IMR-90 (cell line): ENCODE results near the gene NLE1. TPM values are rescaled to one million over a fixed set of nuclear protein-coding genes. Genes with fewer than 3 reads are reported as not detected.

Experiments
- ATAC-seq: fragments of 200-7000 bp; cut with Tn5 transposase; 2 replicates; pipeline ENCODE4 v1.9.1; 2020; ENCODE audit warnings: low read depth, mild to moderate bottlenecking, moderate library complexity
- BruUV-seq: library from RNA; stranded (reverse); fragments of 400-500 nt; replicated peaks from 2 replicates; lab custom pipeline; 2021; lab: Mats Ljungman, UMichigan
- CTCF ChIA-PET: fragments of 300-600 bp; formaldehyde crosslinking; extraction: SDS; loops from one replicate; lab custom pipeline; 2021; ENCODE audit warnings: antibody characterized with exemption; lab: Yijun Ruan, JAX
- POLR2A ChIA-PET: fragments of 300-600 bp; sonication (Branson Sonifier 250); formaldehyde crosslinking; loops from one replicate; lab custom pipeline; 2022; ENCODE audit warnings: antibody characterized with exemption; ENCODE audit not compliant: unreplicated experiment; lab: Charles Lee
- DNase-seq: peaks from one replicate; pipeline ENCODE4 v3.0.0; 2013
- H2AFZ ChIP-seq: replicated peaks from 2 replicates; pipeline ENCODE3; 2013; ENCODE audit warnings: low read length, mild to moderate bottlenecking; ENCODE audit not compliant: poor library complexity
- H2AK5ac ChIP-seq: 2 replicates; pipeline ENCODE4 v1.6.1; 2013; ENCODE audit warnings: low read depth, low read length, inconsistent platforms
- H2AK9ac ChIP-seq: replicated peaks from 2 replicates; pipeline ENCODE3; 2013; ENCODE audit warnings: mild to moderate bottlenecking, low read depth, low read length, moderate library complexity; ENCODE audit not compliant: poor library complexity
- H2BK120ac ChIP-seq: 2 replicates; pipeline ENCODE4 v1.6.1; 2013; ENCODE audit warnings: low read depth, low read length, inconsistent platforms
- H2BK15ac ChIP-seq: 3 replicates; pipeline ENCODE4 v1.6.1; 2013; ENCODE audit warnings: low read depth, low read length, inconsistent platforms
- H2BK20ac ChIP-seq: 2 replicates; pipeline ENCODE4 v1.6.1; 2013; ENCODE audit warnings: low read depth, mild to moderate bottlenecking, inconsistent platforms, low read length, moderate library complexity
- H2BK5ac ChIP-seq: 2 replicates; pipeline ENCODE4 v1.6.1; 2013; ENCODE audit warnings: mild to moderate bottlenecking, low read depth, low read length, inconsistent platforms; ENCODE audit not compliant: poor library complexity, severe bottlenecking
- H3K14ac ChIP-seq: replicated peaks from 2 replicates; pipeline ENCODE4 v1.6.1; 2013; ENCODE audit warnings: low read depth, low read length, inconsistent platforms
- H3K18ac ChIP-seq: 2 replicates; pipeline ENCODE4 v1.6.1; 2013; ENCODE audit warnings: low read depth, low read length, control low read depth
- H3K23ac ChIP-seq: 2 replicates; pipeline ENCODE4 v1.6.1; 2013; ENCODE audit warnings: low read depth, low read length, inconsistent platforms
- H3K27ac ChIP-seq: 2 replicates; pipeline ENCODE4 v1.5.1; 2013; ENCODE audit warnings: mild to moderate bottlenecking, control low read depth, low read length; ENCODE audit not compliant: insufficient read depth
- H3K27me3 ChIP-seq: 2 replicates; pipeline ENCODE4 v1.6.1; 2013; ENCODE audit warnings: low read length; ENCODE audit not compliant: control insufficient read depth, insufficient read depth
- H3K36me3 ChIP-seq: 2 replicates; pipeline ENCODE4 v1.6.1; 2013; ENCODE audit warnings: low read length, mixed read lengths; ENCODE audit not compliant: control insufficient read depth, insufficient read depth
- H3K4ac ChIP-seq: 2 replicates; pipeline ENCODE4 v1.6.1; 2013; ENCODE audit warnings: low read depth, low read length, inconsistent platforms
- H3K4me1 ChIP-seq: 2 replicates; pipeline ENCODE4 v1.6.1; 2013; ENCODE audit warnings: low read length, mixed read lengths; ENCODE audit not compliant: control insufficient read depth, insufficient read depth
- H3K4me2 ChIP-seq: 2 replicates; pipeline ENCODE4 v1.6.1; 2013; ENCODE audit warnings: low read depth, mild to moderate bottlenecking, control low read depth, low read length, moderate library complexity
- H3K4me3 ChIP-seq: 2 replicates; pipeline ENCODE4 v1.5.1; 2013; ENCODE audit warnings: low read depth, mild to moderate bottlenecking, control low read depth, low read length, moderate library complexity; ENCODE audit not compliant: insufficient read depth
- H3K56ac ChIP-seq: 2 replicates; pipeline ENCODE4 v1.6.1; 2013; ENCODE audit warnings: low read length, inconsistent platforms; ENCODE audit not compliant: insufficient read depth; ENCODE audit errors: extremely low read depth
- H3K79me1 ChIP-seq, 2 experiments: 2 replicates each; pipeline ENCODE4 v1.6.1; 2013; ENCODE audit warnings: low read length in 2 of 2, inconsistent platforms in 1 of 2, low read depth in 1 of 2
- H3K9ac ChIP-seq: 2 replicates; pipeline ENCODE4 v1.6.1; 2013; ENCODE audit warnings: low read depth, low read length, control low read depth
- H3K9me1 ChIP-seq: 2 replicates; pipeline ENCODE4 v1.6.1; 2013; ENCODE audit warnings: low read length, inconsistent platforms; ENCODE audit not compliant: insufficient read depth
- H3K9me3 ChIP-seq: 2 replicates; pipeline ENCODE4 v1.6.1; 2013; ENCODE audit warnings: low read length; ENCODE audit not compliant: control insufficient read depth, insufficient read depth
- H4K20me1 ChIP-seq: 2 replicates; pipeline ENCODE4 v1.6.1; 2013; ENCODE audit warnings: low read length, inconsistent platforms; ENCODE audit not compliant: insufficient read depth
- H4K5ac ChIP-seq: 2 replicates; pipeline ENCODE4 v1.6.1; 2013; ENCODE audit warnings: mild to moderate bottlenecking, low read depth, low read length, control low read depth
- H4K8ac ChIP-seq, 2 experiments: 2 replicates each; pipeline ENCODE4 v1.6.1; 2013; ENCODE audit warnings: low read depth in 2 of 2, low read length in 2 of 2, control low read depth in 1 of 2, inconsistent platforms in 1 of 2
- H4K91ac ChIP-seq: 2 replicates; pipeline ENCODE4 v1.6.1; 2013; ENCODE audit warnings: low read depth, low read length, inconsistent platforms; ENCODE audit not compliant: insufficient read depth
- MAZ ChIP-seq: IDR thresholded peaks from 2 replicates; pipeline ENCODE4 v1.6.1; 2012; ENCODE audit warnings: low read depth, mild to moderate bottlenecking, low read length, improper control_type of control experiment, moderate library complexity, borderline replicate concordance
- WGBS, 2 experiments: methylation state at CpG; one replicate each; pipeline versions ENCODE4 v1.1.5 to v1.1.7; 2013; ENCODE audit warnings: missing lambda C conversion rate in 2 of 2; ENCODE audit not compliant: insufficient read length in 1 of 2; ENCODE audit errors: extremely low coverage in 2 of 2; 5-methylcytosine and 5-hydroxymethylcytosine counted together
- dilution Hi-C: fragments of 300-500 bp; cut with HindIII; formaldehyde crosslinking; loops from one replicate; pipeline ENCODE4 v1.14.3; 2018; ENCODE audit warnings: low sequenced_read_pairs; ENCODE audit not compliant: unreplicated experiment
- in situ Hi-C: fragments of 300-500 bp; cut with MboI; formaldehyde crosslinking; loops from 3 replicates; pipeline ENCODE4 v1.14.3; 2019; ENCODE audit warnings: low sequenced_read_pairs, inconsistent platforms, mixed read lengths
- intact Hi-C: fragments of 100-400 bp; cut with micrococcal nuclease; formaldehyde crosslinking; loops from 2 replicates; pipeline ENCODE4 v1.10.0; 2022
- polyA plus RNA-seq, 3 experiments: library from polyadenylated mRNA; depleted of rRNA; stranded (reverse); fragments of >200 nt; gene quantifications; 2 replicates each; pipeline ENCODE4 v1.2.3, GENCODE V29; 2012; ENCODE audit warnings: low replicate concordance in 1 of 3
- total RNA-seq: library from RNA; depleted of rRNA; stranded (reverse); fragments of >200 nt; gene quantifications from 2 replicates; pipeline ENCODE4 v1.2.3, GENCODE V29; 2012

Gene NLE1
- total and polyA plus RNA-seq, 2 of the 4 experiments (the other 2 are of a cell fraction) = 18.6 to 23.7 TPM

- H3K56ac ChIP-seq = no peak within 1 kb of the TSS
- H3K27me3 ChIP-seq = peaks cover 30% of the 10 kb centered on the region
- no peaks in the 10 kb centered on the region for H3K79me1 ChIP-seq
- no peak within 1 kb of the TSS for H3K9ac ChIP-seq
- no peak within 1 kb of the TSS for H3K4ac ChIP-seq
- no peak within 1 kb of the TSS for H3K14ac ChIP-seq
- H4K91ac ChIP-seq = no peak within 1 kb of the TSS
- H2BK5ac ChIP-seq = no peak within 1 kb of the TSS
- POLR2A ChIA-PET = no interaction called here
- H4K20me1 ChIP-seq = no peaks in the 10 kb centered on the region
- no TSS peak for BruUV-seq
- no peak within 1 kb of the TSS for H2AFZ ChIP-seq
- H3K9me3 ChIP-seq = no peaks in the 10 kb centered on the region
- TF ChIP-seq MAZ = no peak
- H2BK20ac ChIP-seq = no peak within 1 kb of the TSS
- no peak within 1 kb of the TSS for H4K8ac ChIP-seq
- no peaks in the 10 kb centered on the region for H3K36me3 ChIP-seq
- intact Hi-C loops (no loop called here), in situ Hi-C loops (no loop called here), dilution Hi-C loops (no loop called here)
- no peak within 1 kb of the TSS for H3K4me2 ChIP-seq
- H2BK120ac ChIP-seq = no peak within 1 kb of the TSS
- H3K4me3 ChIP-seq = no peak within 1 kb of the TSS
- no peaks in the 10 kb centered on the region; the same call in 1 of the 2 replicates for H3K9me1 ChIP-seq
- no peak within 1 kb of the TSS for H3K18ac ChIP-seq
- H2AK5ac ChIP-seq = no peak within 1 kb of the TSS
- H4K5ac ChIP-seq = no peak within 1 kb of the TSS
- no peak within 1 kb of the TSS for H3K23ac ChIP-seq
- CTCF ChIA-PET = interaction anchor here (0.6 kb wide), 1 partner anchor 159 kb away, joined by 4 read pairs; no protein-coding TSS in a partner anchor
- H3K27ac ChIP-seq = no peak within 1 kb of the TSS
- ATAC-seq (no peak), DNase-seq (no peak)
- no peak within 1 kb of the TSS for H2AK9ac ChIP-seq
- 40% methylated on average over 1 of the region's 4 CpGs; no CpG with 5 or more reads in 1 of the 2 experiments for WGBS, 2 experiments
- no peaks in the 10 kb centered on the region for H3K4me1 ChIP-seq
- H2BK15ac ChIP-seq = no peak within 1 kb of the TSS
Observed at GRCh38 chr17:35147375-35147905, 5.3 kb upstream of the NLE1 start, which contains the start of gene UNC45B. Gene UNC45B (plus strand): TSS chr17:35147817. CDS start chr17:35148264, 447 bp downstream.
